Measurements from ENCODE around the gene CCNG2. TPM values are rescaled to one million over a fixed set of nuclear protein-coding genes. Genes with fewer than 3 reads are reported as not detected.

CCNG2 gene
- total and polyA plus RNA-seq, 9 of the 15 experiments (the other 6 are each of a cell fraction or from before 2014, with no cell fraction given): 0.49 to 6.6 (median 2.9) TPM

DNA sequence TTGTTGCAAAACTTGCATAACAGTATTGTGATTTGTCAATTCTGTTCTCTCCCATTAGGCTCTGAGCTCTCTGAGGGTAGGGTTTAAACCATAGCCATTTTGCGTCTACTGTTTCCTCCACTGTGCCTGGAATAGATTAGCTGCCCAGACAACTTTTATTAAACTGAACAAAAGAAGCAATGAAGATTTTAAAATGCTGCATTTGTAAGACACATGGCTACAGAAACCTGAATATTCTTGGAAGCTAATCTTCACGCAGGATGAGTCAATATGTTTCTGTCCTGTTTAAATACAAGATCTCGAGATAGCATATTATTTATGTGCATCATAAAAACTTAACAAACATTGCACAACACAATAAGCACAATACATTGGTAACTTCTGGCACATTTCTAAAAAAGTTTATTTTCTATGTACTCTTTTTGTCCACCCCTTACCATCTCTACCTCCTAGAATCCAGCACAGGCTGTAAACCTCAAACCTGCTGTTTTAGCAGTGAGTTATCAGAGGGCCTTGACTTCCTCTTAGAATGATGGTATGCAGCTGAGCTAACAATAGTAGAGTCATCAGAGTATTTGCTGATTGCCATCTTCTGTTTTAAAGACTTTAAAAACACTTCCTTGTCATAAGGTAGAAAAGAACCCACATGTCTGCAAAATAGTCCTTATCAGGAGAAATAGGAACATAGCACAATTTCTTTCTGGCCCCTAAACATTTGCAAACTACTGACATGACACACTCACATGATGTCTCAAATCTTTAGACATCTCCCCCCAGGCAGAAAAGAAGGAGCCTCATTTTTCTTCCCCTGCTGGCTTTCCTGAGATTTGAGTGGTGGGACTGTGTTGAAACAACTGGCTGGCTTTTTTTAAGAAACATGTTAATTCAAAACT is 10.6 kb upstream of the CCNG2 start (continued):
- TF ChIP-seq, protein P1, sequence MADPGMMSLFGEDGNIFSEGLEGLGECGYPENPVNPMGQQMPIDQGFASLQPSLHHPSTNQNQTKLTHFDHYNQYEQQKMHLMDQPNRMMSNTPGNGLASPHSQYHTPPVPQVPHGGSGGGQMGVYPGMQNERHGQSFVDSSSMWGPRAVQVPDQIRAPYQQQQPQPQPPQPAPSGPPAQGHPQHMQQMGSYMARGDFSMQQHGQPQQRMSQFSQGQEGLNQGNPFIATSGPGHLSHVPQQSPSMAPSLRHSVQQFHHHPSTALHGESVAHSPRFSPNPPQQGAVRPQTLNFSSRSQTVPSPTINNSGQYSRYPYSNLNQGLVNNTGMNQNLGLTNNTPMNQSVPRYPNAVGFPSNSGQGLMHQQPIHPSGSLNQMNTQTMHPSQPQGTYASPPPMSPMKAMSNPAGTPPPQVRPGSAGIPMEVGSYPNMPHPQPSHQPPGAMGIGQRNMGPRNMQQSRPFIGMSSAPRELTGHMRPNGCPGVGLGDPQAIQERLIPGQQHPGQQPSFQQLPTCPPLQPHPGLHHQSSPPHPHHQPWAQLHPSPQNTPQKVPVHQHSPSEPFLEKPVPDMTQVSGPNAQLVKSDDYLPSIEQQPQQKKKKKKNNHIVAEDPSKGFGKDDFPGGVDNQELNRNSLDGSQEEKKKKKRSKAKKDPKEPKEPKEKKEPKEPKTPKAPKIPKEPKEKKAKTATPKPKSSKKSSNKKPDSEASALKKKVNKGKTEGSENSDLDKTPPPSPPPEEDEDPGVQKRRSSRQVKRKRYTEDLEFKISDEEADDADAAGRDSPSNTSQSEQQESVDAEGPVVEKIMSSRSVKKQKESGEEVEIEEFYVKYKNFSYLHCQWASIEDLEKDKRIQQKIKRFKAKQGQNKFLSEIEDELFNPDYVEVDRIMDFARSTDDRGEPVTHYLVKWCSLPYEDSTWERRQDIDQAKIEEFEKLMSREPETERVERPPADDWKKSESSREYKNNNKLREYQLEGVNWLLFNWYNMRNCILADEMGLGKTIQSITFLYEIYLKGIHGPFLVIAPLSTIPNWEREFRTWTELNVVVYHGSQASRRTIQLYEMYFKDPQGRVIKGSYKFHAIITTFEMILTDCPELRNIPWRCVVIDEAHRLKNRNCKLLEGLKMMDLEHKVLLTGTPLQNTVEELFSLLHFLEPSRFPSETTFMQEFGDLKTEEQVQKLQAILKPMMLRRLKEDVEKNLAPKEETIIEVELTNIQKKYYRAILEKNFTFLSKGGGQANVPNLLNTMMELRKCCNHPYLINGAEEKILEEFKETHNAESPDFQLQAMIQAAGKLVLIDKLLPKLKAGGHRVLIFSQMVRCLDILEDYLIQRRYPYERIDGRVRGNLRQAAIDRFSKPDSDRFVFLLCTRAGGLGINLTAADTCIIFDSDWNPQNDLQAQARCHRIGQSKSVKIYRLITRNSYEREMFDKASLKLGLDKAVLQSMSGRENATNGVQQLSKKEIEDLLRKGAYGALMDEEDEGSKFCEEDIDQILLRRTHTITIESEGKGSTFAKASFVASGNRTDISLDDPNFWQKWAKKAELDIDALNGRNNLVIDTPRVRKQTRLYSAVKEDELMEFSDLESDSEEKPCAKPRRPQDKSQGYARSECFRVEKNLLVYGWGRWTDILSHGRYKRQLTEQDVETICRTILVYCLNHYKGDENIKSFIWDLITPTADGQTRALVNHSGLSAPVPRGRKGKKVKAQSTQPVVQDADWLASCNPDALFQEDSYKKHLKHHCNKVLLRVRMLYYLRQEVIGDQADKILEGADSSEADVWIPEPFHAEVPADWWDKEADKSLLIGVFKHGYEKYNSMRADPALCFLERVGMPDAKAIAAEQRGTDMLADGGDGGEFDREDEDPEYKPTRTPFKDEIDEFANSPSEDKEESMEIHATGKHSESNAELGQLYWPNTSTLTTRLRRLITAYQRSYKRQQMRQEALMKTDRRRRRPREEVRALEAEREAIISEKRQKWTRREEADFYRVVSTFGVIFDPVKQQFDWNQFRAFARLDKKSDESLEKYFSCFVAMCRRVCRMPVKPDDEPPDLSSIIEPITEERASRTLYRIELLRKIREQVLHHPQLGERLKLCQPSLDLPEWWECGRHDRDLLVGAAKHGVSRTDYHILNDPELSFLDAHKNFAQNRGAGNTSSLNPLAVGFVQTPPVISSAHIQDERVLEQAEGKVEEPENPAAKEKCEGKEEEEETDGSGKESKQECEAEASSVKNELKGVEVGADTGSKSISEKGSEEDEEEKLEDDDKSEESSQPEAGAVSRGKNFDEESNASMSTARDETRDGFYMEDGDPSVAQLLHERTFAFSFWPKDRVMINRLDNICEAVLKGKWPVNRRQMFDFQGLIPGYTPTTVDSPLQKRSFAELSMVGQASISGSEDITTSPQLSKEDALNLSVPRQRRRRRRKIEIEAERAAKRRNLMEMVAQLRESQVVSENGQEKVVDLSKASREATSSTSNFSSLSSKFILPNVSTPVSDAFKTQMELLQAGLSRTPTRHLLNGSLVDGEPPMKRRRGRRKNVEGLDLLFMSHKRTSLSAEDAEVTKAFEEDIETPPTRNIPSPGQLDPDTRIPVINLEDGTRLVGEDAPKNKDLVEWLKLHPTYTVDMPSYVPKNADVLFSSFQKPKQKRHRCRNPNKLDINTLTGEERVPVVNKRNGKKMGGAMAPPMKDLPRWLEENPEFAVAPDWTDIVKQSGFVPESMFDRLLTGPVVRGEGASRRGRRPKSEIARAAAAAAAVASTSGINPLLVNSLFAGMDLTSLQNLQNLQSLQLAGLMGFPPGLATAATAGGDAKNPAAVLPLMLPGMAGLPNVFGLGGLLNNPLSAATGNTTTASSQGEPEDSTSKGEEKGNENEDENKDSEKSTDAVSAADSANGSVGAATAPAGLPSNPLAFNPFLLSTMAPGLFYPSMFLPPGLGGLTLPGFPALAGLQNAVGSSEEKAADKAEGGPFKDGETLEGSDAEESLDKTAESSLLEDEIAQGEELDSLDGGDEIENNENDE (IDR thresholded peaks at IDR 0.05; ENCODE audit: low read depth, low read length): no peak
- TF ChIP-seq, protein P2, sequence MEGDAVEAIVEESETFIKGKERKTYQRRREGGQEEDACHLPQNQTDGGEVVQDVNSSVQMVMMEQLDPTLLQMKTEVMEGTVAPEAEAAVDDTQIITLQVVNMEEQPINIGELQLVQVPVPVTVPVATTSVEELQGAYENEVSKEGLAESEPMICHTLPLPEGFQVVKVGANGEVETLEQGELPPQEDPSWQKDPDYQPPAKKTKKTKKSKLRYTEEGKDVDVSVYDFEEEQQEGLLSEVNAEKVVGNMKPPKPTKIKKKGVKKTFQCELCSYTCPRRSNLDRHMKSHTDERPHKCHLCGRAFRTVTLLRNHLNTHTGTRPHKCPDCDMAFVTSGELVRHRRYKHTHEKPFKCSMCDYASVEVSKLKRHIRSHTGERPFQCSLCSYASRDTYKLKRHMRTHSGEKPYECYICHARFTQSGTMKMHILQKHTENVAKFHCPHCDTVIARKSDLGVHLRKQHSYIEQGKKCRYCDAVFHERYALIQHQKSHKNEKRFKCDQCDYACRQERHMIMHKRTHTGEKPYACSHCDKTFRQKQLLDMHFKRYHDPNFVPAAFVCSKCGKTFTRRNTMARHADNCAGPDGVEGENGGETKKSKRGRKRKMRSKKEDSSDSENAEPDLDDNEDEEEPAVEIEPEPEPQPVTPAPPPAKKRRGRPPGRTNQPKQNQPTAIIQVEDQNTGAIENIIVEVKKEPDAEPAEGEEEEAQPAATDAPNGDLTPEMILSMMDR (IDR thresholded peaks at IDR 0.05 in 2 of 3, conservative IDR thresholded peaks at IDR 0.05 in 1 of 3; ENCODE audit: insufficient read depth in 2 of 3, low read depth in 1 of 3, low read length in 3 of 3): no peak
- TF ChIP-seq STAT5A (IDR thresholded peaks at IDR 0.05; ENCODE audit: borderline replicate concordance, low read length) (no peak), DPF2 (IDR thresholded peaks at IDR 0.05) (peak; percentile 45; the same call in 1 of the 2 replicates), ETV6 (IDR thresholded peaks at IDR 0.05; ENCODE audit: borderline replicate concordance in 1 of 2, low read depth in 2 of 2, low read length in 1 of 2) (no peak), ETV6 (CRISPR knock-in tag; IDR thresholded peaks at IDR 0.05; ENCODE audit: borderline replicate concordance) (no peak), MTF1 (CRISPR knock-in tag; IDR thresholded peaks at IDR 0.05; ENCODE audit: borderline replicate concordance) (no peak), MCM3 (IDR thresholded peaks at IDR 0.05) (no peak), SUPT5H (IDR thresholded peaks at IDR 0.05) (no peak), ZFP1 (CRISPR knock-in tag; IDR thresholded peaks at IDR 0.05) (no peak)
- TF ChIP-seq, protein P3, sequence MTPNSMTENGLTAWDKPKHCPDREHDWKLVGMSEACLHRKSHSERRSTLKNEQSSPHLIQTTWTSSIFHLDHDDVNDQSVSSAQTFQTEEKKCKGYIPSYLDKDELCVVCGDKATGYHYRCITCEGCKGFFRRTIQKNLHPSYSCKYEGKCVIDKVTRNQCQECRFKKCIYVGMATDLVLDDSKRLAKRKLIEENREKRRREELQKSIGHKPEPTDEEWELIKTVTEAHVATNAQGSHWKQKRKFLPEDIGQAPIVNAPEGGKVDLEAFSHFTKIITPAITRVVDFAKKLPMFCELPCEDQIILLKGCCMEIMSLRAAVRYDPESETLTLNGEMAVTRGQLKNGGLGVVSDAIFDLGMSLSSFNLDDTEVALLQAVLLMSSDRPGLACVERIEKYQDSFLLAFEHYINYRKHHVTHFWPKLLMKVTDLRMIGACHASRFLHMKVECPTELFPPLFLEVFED (CRISPR knock-in tag; conservative IDR thresholded peaks at IDR 0.05): no peak
- TF ChIP-seq, protein P4, sequence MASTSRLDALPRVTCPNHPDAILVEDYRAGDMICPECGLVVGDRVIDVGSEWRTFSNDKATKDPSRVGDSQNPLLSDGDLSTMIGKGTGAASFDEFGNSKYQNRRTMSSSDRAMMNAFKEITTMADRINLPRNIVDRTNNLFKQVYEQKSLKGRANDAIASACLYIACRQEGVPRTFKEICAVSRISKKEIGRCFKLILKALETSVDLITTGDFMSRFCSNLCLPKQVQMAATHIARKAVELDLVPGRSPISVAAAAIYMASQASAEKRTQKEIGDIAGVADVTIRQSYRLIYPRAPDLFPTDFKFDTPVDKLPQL (IDR thresholded peaks at IDR 0.05; ENCODE audit: extremely low read depth, insufficient read length): no peak
